ENCODE measurements around the gene MEGF11.

DNA sequence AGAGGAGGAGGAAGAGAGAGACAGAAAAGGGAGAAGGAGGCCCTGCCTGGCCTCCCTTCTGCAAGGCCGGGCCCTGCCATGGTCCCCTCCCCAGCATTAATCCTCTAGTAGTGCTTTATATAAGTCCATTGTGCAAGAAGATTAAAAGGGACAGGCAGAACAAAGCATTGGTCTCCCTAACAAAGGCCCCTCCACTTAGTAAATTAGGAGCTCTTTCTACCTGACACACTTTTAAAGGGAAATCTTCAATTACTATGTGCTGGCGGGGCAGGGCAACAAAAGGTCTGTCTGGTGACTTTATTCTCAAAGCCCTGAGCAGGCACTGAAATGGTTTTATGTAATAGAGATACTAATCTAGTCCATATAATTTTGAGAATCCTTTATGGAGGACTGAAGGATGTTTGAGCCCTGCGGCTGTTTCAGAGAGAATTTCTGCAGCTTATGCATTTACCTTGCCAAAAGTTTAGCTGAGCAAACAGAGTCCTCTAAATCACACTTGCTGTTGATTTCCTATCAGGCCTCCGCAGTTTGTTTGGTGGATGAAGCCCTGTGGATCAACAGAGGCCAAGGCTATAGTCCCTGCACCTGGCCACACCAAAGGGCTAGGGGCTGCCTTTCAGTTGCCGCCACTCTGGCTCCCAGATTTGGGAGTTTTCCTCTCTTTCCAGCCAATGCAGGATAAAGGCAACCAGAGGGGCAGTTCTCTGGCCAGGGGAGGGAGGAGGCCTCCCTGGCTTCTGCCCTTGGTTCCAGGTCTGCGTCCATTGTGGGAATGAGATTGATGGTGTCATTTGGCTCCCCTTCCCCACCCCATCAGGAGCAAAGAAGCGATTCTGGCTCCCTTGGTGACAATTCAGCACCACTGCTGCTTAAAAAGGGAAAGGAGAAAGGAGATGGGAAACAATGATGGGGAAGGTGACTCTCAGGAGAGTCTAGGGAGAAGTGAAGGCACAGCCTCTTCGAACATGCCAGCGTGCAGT is 148.0 kb downstream of the MEGF11 start:
- TF ChIP-seq, protein P1, sequence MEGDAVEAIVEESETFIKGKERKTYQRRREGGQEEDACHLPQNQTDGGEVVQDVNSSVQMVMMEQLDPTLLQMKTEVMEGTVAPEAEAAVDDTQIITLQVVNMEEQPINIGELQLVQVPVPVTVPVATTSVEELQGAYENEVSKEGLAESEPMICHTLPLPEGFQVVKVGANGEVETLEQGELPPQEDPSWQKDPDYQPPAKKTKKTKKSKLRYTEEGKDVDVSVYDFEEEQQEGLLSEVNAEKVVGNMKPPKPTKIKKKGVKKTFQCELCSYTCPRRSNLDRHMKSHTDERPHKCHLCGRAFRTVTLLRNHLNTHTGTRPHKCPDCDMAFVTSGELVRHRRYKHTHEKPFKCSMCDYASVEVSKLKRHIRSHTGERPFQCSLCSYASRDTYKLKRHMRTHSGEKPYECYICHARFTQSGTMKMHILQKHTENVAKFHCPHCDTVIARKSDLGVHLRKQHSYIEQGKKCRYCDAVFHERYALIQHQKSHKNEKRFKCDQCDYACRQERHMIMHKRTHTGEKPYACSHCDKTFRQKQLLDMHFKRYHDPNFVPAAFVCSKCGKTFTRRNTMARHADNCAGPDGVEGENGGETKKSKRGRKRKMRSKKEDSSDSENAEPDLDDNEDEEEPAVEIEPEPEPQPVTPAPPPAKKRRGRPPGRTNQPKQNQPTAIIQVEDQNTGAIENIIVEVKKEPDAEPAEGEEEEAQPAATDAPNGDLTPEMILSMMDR (IDR thresholded peaks at IDR 0.05 in 2 of 3, conservative IDR thresholded peaks at IDR 0.05 in 1 of 3; ENCODE audit: borderline replicate concordance in 1 of 3, insufficient read depth in 1 of 3, low read depth in 2 of 3, low read length in 2 of 3): no peak
- TF ChIP-seq POLR2A (IDR thresholded peaks at IDR 0.05; ENCODE audit: borderline replicate concordance, extremely low read depth, insufficient read depth, insufficient read length) (no peak), CEBPB (IDR thresholded peaks at IDR 0.05; ENCODE audit: low read depth) (no peak), EZH2 (IDR thresholded peaks at IDR 0.05) (no peak), ZFX (IDR thresholded peaks at IDR 0.05) (no peak)
